SK-N-SH treated with all-trans-retinoic acid at 6 μM for 48 hours (cell line): ENCODE measurements around the gene TMEM132D.

Source experiments
- ARNTL ChIP-seq: fragments of 450-650 bp; formaldehyde crosslinking; IDR thresholded peaks from 2 replicates; pipeline ENCODE4 v1.5.0; 2020; ENCODE audit warnings: low read depth, mild to moderate bottlenecking, moderate library complexity, borderline replicate concordance
- CREB5 ChIP-seq: fragments of 250-450 bp; sonication (Bioruptor Pico); IDR thresholded peaks from 2 replicates; pipeline ENCODE4 v1.5.1; 2020; ENCODE audit warnings: low read depth, mild to moderate bottlenecking, moderate library complexity
- GLIS3 ChIP-seq: fragments of 250-450 bp; sonication (Bioruptor Pico); IDR thresholded peaks from 2 replicates; pipeline ENCODE4 v1.5.0; 2020; ENCODE audit warnings: mild to moderate bottlenecking, moderate library complexity
- OSR1 ChIP-seq: fragments of 250-450 bp; sonication (Bioruptor Pico); IDR thresholded peaks from 2 replicates; pipeline ENCODE4 v1.8.0; 2022; ENCODE audit warnings: moderate library complexity, mild to moderate bottlenecking, inconsistent platforms
- SNAI2 ChIP-seq: fragments of 250-450 bp; sonication (Bioruptor Pico); IDR thresholded peaks from 2 replicates; pipeline ENCODE4 v1.5.0; 2020; ENCODE audit warnings: mild to moderate bottlenecking, moderate library complexity
- ZC3H10 ChIP-seq: fragments of 250-450 bp; sonication (Bioruptor Pico); IDR thresholded peaks from 2 replicates; pipeline ENCODE4 v1.5.1; 2021; ENCODE audit warnings: mild to moderate bottlenecking, moderate library complexity
- ZFP3 ChIP-seq: fragments of 250-450 bp; sonication (Bioruptor Pico); IDR thresholded peaks from 2 replicates; pipeline ENCODE4 v1.5.0; 2020; ENCODE audit warnings: mild to moderate bottlenecking, moderate library complexity
- TF ChIP-seq, protein P1 (sequence below): fragments of 250-450 bp; sonication (Bioruptor Pico); IDR thresholded peaks from 2 replicates; pipeline ENCODE4 v1.8.0; 2020; ENCODE audit warnings: mild to moderate bottlenecking, moderate library complexity, borderline replicate concordance

DNA sequence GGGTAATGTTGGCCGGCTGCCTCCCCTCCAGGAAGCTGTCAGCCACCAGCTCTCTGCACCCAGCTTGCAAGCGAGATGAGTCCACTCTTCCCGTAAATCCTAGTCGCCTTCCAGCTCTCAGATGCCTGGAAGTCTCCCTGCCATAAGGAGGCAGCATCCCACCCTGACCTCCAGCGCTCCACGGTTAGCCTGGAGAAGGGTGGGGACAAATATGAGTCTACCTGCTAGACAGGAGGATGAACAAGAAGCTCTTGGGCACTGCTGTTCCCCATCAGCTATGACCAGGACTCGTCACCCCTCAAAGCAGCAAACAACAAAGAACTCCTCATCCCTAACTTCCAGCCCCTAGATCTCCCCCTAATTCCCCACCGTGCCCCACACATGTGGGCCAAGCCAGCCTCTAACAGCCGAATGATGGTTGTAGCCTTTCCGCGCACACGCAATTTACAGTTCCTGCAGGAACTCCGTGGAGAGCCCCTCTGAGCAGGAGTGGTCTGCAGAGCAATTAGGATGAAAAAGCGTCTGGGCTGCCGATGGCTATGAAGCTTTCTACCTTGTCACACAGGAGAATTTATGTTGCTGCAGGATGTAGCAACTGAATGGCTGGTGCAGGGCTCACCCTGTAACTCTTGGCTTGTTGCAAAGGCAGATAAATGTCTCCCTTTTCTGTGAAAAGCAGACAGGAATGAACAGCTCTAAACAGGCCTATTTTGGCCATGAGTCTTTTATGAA is 869.1 kb downstream of the TMEM132D start:
- no peak for TF ChIP-seq ARNTL
- TF ChIP-seq ZC3H10 = no peak
- TF ChIP-seq GLIS3 (CRISPR knock-in tag) = no peak
- TF ChIP-seq CREB5 = no peak
- TF ChIP-seq SNAI2 = no peak
- TF ChIP-seq ZFP3 (CRISPR knock-in tag) = no peak
- TF ChIP-seq, protein P1, sequence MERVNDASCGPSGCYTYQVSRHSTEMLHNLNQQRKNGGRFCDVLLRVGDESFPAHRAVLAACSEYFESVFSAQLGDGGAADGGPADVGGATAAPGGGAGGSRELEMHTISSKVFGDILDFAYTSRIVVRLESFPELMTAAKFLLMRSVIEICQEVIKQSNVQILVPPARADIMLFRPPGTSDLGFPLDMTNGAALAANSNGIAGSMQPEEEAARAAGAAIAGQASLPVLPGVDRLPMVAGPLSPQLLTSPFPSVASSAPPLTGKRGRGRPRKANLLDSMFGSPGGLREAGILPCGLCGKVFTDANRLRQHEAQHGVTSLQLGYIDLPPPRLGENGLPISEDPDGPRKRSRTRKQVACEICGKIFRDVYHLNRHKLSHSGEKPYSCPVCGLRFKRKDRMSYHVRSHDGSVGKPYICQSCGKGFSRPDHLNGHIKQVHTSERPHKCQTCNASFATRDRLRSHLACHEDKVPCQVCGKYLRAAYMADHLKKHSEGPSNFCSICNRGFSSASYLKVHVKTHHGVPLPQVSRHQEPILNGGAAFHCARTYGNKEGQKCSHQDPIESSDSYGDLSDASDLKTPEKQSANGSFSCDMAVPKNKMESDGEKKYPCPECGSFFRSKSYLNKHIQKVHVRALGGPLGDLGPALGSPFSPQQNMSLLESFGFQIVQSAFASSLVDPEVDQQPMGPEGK (CRISPR knock-in tag) = no peak
- TF ChIP-seq OSR1 (CRISPR knock-in tag) = no peak
